Measurements from ENCODE around the gene A4GNT.
A peak's percentile ranks its signal among the peaks of the same experiment; 100 is the strongest.
"Not testable (repeated sequence)": the region's sequence is repeated elsewhere in the genome, so short reads cannot be mapped to it uniquely, and the experiment has no call there.

Gene A4GNT

GRCh38 chr3:138099417-138099816 lies 32.8 kb downstream of the A4GNT start:
- no peak for TF ChIP-seq CTCF (IDR thresholded peaks at IDR 0.05; ENCODE audit: poor library complexity, severe bottlenecking)
- Histone ChIP-seq H3K27ac (ENCODE audit: poor library complexity, severe bottlenecking) (no peak overlapping the region), H3K4me3 (ENCODE audit: severe bottlenecking) (no peak overlapping the region), H3K4me1 (ENCODE audit: insufficient read depth, poor library complexity, severe bottlenecking) (no peaks in the 10 kb centered on the region), H3K9me3 (ENCODE audit: severe bottlenecking) (no peaks in the 10 kb centered on the region), H3K36me3 (ENCODE audit: low read depth) (no peaks in the 10 kb centered on the region), H3K27me3 (ENCODE audit: insufficient read depth, poor library complexity, severe bottlenecking) (no peaks in the 10 kb centered on the region)
- DNase-seq (ENCODE audit: low spot score) (no peak), ATAC-seq (ENCODE audit: low read depth) (no peak)

DNA sequence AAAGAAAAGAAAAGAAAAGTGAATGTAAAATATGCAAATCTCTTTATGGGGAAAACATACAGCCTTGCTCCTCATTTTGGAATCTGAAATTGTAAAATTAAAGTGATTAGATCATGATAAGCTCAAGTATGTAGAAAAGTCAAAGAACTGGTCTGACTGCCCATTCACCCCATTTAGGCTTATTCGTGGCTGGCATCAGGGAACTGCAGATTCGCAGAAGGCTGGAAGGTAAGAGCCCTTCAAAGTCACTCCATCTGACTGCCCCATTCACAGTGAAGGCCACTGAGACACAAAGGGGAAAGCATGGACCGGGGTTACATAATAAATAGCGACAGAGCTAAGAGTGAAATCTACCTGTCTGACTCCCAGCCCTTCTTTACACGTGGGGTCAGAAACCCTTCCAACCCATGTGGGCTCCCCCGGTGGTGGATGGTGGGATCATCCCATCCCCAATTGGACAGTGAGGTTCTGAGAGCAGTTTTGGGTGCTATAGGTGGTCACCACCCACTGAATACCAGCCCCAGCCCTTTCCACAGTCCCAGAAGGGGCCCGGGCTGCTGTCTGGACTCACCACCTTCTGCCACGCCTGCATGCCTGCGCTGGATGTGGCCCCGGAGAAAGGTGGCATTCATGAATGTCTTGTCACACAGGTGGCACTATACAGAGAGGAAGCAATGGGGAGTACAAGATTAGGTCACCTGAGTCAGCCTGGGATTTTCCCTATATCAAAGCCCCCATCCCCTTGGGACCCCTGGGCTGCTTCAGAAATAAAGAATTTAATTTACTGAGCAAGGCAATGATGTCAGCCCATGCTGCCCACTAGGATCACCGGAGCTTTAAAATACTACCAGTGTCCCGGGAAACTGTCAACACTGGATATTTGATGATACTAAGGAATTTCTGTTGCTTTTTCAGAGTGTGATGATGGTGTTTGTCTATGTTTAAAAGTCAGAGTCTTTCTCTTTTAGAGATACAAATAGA lies 34.7 kb downstream of the A4GNT start:
- peak; percentile 42 for TF ChIP-seq CTCF (IDR thresholded peaks at IDR 0.05; ENCODE audit: poor library complexity, severe bottlenecking)
- Histone ChIP-seq H3K9me3 (ENCODE audit: severe bottlenecking) (no peaks in the 10 kb centered on the region), H3K27ac (ENCODE audit: poor library complexity, severe bottlenecking) (no peak overlapping the region), H3K36me3 (ENCODE audit: low read depth) (peaks cover 11% of the 10 kb centered on the region; the same call in 1 of the 2 replicates), H3K4me3 (ENCODE audit: severe bottlenecking) (no peak overlapping the region), H3K27me3 (ENCODE audit: insufficient read depth, poor library complexity, severe bottlenecking) (no peaks in the 10 kb centered on the region), H3K4me1 (ENCODE audit: insufficient read depth, poor library complexity, severe bottlenecking) (no peaks in the 10 kb centered on the region)
- ATAC-seq (ENCODE audit: low read depth): peak; percentile 53; the same call in 1 of the 3 replicates
- DNase-seq (ENCODE audit: low spot score): no peak

DNA sequence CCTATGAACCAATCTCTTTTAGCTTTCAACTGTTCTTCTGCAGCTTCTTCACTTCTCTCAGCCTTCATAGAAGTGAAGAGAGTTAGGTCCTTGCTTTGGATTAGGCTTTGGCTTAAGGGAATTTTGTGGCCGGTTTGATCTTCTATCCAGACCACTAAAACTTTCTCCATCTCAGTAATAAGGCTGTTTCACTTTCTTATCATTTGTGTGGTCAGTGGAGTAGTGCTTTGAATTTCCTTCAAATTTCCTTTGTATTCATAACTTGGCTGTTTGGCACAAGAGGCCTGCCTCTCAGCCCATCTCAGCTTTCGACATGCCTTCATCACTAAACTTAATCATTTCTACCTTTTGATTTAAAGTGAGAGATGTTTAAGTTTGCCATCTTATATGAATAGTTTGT lies 38.5 kb downstream of the A4GNT start:
- peaks cover 11% of the 10 kb centered on the region; the same call in 1 of the 2 replicates for H3K36me3 ChIP-seq (ENCODE audit: low read depth)
- ATAC-seq (ENCODE audit: low read depth) (no peak), DNase-seq (ENCODE audit: low spot score) (no peak)
- H3K4me1 ChIP-seq (ENCODE audit: insufficient read depth, poor library complexity, severe bottlenecking): peaks cover 8% of the 10 kb centered on the region
- no peak overlapping the region for H3K4me3 ChIP-seq (ENCODE audit: severe bottlenecking)
- no peak for TF ChIP-seq CTCF (IDR thresholded peaks at IDR 0.05; ENCODE audit: poor library complexity, severe bottlenecking)
- no peaks in the 10 kb centered on the region for H3K9me3 ChIP-seq (ENCODE audit: severe bottlenecking)
- no peak overlapping the region for H3K27ac ChIP-seq (ENCODE audit: poor library complexity, severe bottlenecking)
- no peaks in the 10 kb centered on the region for H3K27me3 ChIP-seq (ENCODE audit: insufficient read depth, poor library complexity, severe bottlenecking)

GRCh38 chr3:138092023-138092422 lies 40.2 kb downstream of the A4GNT start:
- Histone ChIP-seq H3K4me1 (ENCODE audit: insufficient read depth, poor library complexity, severe bottlenecking) (peaks cover 8% of the 10 kb centered on the region), H3K36me3 (ENCODE audit: low read depth) (peaks cover 14% of the 10 kb centered on the region; the same call in 1 of the 2 replicates)
- no peak for TF ChIP-seq CTCF (IDR thresholded peaks at IDR 0.05; ENCODE audit: poor library complexity, severe bottlenecking)

GRCh38 chr3:138089091-138089490 lies 43.1 kb downstream of the A4GNT start:
- Histone ChIP-seq H3K9me3 (ENCODE audit: severe bottlenecking) (no peaks in the 10 kb centered on the region), H3K4me3 (ENCODE audit: severe bottlenecking) (no peak overlapping the region), H3K27ac (ENCODE audit: poor library complexity, severe bottlenecking) (peak overlapping the region; percentile 59), H3K36me3 (ENCODE audit: low read depth) (peaks cover 14% of the 10 kb centered on the region; the same call in 1 of the 2 replicates), H3K27me3 (ENCODE audit: insufficient read depth, poor library complexity, severe bottlenecking) (no peaks in the 10 kb centered on the region), H3K4me1 (ENCODE audit: insufficient read depth, poor library complexity, severe bottlenecking) (peaks cover 8% of the 10 kb centered on the region)
- ATAC-seq (ENCODE audit: low read depth) (peak; percentile 99), DNase-seq (ENCODE audit: low spot score) (no peak)
- no peak for TF ChIP-seq CTCF (IDR thresholded peaks at IDR 0.05; ENCODE audit: poor library complexity, severe bottlenecking)

More at GRCh38 chr3:138092023-138092422, 40.2 kb downstream of the A4GNT start:
- H3K4me3 ChIP-seq (ENCODE audit: severe bottlenecking): no peak overlapping the region
- no peaks in the 10 kb centered on the region for H3K27me3 ChIP-seq (ENCODE audit: insufficient read depth, poor library complexity, severe bottlenecking)
- ATAC-seq (ENCODE audit: low read depth): no peak
- no peak for DNase-seq (ENCODE audit: low spot score)
- no peaks in the 10 kb centered on the region for H3K9me3 ChIP-seq (ENCODE audit: severe bottlenecking)
- H3K27ac ChIP-seq (ENCODE audit: poor library complexity, severe bottlenecking): no peak overlapping the region

GRCh38 chr3:138085745-138086144 lies 46.4 kb downstream of the A4GNT start:
- not testable (repeated sequence) for DNase-seq (ENCODE audit: low spot score); H3K36me3 ChIP-seq (ENCODE audit: low read depth); H3K27ac ChIP-seq (ENCODE audit: poor library complexity, severe bottlenecking); H3K9me3 ChIP-seq (ENCODE audit: severe bottlenecking); H3K4me3 ChIP-seq (ENCODE audit: severe bottlenecking); ATAC-seq (ENCODE audit: low read depth); H3K27me3 ChIP-seq (ENCODE audit: insufficient read depth, poor library complexity, severe bottlenecking)
- H3K4me1 ChIP-seq (ENCODE audit: insufficient read depth, poor library complexity, severe bottlenecking): peaks cover 22% of the 10 kb centered on the region

Measured in RWPE2 (cell line).